Right renal cortex interstitium (tissue), 3 donors: ENCODE measurements around the gene BCAS3. TPM values are rescaled to one million over a fixed set of nuclear protein-coding genes. Genes with fewer than 3 reads are reported as not detected.
A peak's percentile ranks its signal among the peaks of the same experiment; 100 is the strongest.
"Not testable (repeated sequence)": the region's sequence is repeated elsewhere in the genome, so short reads cannot be mapped to it uniquely, and the experiment has no call there.

Experiments
- DNase-seq, 3 donors: peaks; one replicate each; pipeline ENCODE4 v3.0.0-alpha.2; 2013; ENCODE audit warnings: low read depth in 3 of 3, low spot score in 2 of 3
- polyA plus RNA-seq, 3 donors: library from polyadenylated mRNA; unstranded; fragments of 120-200 nt; gene quantifications; one replicate each; pipeline ENCODE4 v1.2.1, GENCODE V29; 2013; ENCODE audit not compliant: insufficient read length in 3 of 3

Gene BCAS3
- polyA plus RNA-seq, 3 donors: 27.6 to 28.5 (median 27.8) TPM

DNA sequence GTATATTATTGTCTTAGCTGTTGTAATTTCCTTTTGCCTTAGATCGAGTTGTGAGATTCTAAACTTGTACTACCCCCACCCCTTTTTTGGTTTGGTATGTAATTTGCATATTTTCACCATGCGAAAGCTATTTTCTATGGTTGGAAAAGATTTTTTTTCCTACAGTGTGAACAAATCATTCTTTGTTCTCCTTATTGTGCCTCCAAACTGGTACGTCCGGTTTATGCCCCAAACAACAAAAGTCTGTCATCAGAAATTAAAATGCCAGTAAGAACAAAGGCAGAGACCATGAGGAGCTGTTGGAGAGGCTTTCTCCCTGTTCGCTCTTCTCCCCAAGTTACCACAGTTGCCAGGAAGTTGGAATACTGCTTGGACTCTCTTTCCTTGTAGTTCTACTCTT, 66.1 kb downstream of the BCAS3 start:
- peak in 2 of 3 donors; percentile 23 to 43 for DNase-seq

DNA sequence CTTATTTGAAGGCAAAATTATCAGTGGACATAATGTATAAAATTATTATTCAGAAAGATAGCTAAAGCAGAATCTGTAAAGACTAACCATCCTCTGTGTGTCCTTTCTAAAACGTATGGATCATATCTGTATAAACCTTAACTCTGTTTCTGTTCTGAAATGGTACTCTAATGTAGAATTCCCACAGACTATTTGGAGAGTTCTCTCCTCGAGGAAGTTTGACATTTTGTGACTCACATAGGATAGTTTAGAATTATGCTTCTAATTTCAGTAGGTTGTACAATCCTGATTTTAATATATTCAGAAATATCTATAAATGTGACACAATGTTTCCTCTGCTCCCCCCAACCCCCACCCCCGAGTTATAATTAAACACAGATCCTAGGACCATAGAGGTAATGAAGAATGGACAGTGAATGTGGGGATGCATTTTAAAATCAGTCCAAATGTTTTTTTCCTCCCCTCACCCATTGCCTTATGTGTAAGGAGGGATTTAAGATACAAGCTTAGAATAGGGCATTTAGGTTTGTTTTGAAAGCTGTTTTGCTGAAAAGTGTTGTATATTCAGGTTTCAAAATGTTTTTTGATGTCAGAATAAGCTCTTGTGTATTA, 66.8 kb downstream of the BCAS3 start:
- no peak for DNase-seq

GRCh38 chr17:60745544-60745943, 67.9 kb downstream of the BCAS3 start:
- DNase-seq: no peak

- no peak for DNase-seq
These were observed 69.6 kb downstream of the BCAS3 start for GRCh38 chr17:60747069-60747808.

DNA sequence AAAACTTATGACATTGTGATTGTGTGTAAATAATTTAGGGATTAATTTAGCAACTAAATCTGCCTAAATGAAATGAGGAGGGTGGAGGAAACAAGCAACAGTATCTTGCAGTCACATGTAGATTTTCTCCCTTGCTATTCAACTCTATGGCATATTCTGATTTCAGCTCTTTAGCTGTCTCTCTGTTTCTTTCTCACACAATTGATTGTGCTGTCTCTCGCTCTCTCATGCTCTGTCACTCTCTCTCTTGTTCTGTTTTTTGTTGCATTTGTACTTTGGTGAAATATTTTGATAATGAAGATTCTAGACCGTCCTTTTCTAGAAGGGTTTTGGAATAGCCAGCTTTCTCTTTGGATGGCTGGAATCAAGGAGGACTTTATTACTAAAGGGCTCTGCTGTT, 70.6 kb downstream of the BCAS3 start:
- DNase-seq: no peak

GRCh38 chr17:60749050-60749449, 71.4 kb downstream of the BCAS3 start:
- no peak for DNase-seq

GRCh38 chr17:60749708-60750107, 72.1 kb downstream of the BCAS3 start:
- no peak for DNase-seq

DNA sequence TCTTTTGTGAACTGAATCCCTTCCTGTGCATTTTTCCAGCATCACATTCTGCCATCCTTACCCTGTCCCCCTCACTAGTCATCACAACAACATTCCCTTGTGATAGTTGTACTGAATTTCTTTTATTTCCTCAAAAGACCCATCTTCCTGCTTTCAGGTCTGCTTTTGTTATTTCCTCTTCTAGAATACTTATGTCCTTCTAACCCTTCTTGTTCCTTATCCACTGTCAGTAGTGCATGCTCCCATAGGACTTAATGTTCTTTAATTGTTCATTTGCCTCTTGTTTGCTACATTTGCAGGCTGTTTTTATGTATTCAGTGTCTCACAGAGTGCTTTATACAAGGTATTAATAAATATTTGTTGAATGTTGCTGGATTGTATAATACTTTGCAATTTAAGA, 73.0 kb downstream of the BCAS3 start:
- DNase-seq: no peak

DNA sequence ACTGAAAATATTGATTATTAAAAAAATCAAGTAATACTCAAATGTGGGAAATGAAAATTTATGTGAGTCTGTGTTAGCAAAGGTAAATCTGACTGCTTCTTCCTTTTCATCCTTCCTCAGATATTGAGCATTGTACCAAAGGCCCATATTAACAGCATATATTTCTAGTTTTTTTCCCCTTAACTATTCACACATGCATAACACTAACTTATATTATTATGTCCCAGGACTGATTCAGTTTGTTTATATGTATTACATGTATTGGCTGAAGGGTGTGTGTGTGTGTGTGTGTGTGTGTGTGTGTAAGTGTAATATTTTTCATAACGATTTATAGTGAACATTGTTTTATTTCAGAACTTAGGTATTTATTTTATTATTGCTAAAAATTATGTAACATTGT, 74.2 kb downstream of the BCAS3 start:
- no peak for DNase-seq

GRCh38 chr17:60752873-60753577, 75.4 kb downstream of the BCAS3 start:
- no peak for DNase-seq

DNA sequence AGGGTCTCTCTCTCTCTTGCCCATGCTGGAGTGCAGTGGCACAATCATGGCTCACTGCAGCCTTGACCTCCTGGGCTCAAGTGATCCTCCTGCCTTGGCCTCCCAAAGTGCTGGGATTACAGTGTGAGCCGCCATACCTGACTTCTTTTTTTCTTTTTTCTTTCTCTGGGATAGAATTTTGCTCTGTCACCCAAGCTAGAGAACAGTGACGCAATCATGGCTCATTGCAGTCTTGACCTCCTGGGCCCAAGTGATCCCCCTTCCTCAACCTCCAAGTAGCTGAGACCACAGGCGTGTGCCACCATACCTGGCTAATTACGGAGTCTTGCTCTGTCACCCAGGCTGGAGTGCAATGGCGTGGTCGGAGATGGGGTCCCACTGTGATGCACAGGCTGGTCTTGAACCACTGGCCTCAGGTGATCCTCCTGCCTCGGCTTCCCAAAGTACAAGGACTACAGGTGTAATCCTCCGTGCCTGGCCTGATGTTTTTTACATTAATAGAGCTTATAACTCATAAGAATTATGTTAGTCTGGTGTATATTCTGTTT, 76.5 kb downstream of the BCAS3 start:
- DNase-seq: no peak

DNA sequence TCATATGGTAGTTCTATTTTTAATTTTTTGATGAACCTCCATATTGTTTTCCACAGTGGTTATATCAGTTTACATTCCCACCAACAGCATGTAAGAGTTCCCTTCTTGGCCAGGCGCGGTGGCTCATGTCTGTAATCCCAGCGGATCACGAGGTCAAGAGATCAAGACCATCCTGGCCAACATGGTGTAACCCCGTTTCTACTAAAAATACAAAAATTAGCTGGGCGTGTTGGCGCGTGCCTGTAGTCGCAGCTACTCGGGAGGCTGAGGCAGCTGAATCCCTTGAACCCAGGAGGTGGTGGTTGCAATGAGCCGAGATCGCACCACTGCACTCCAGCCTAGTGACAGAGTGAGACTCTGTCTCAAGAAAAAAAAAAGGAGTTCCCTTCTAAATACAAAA, 79.1 kb downstream of the BCAS3 start:
- DNase-seq: not testable (repeated sequence)

- no peak for DNase-seq
These were observed 79.8 kb downstream of the BCAS3 start for GRCh38 chr17:60757437-60757836.

DNA sequence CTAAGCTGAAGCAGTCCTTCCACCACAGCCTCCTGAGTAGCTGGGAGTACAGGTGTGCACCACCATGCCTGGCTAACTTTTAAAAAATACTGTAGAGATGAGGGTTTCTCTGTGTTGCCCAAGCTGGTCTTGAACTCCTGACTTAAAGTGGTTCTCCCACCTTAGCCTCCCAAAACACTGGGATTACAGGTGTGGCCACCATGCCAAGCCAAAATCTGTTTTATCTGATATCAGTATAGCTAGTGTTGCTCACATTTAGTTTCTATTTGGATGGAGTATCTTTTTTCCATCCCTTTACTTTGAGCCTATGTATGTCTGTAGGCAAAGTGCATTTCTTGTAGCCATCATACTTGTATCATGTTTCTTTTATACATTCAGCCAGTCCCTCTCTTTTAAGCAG, 82.1 kb downstream of the BCAS3 start:
- no peak for DNase-seq

- DNase-seq: not testable (repeated sequence)
These were observed 83.7 kb downstream of the BCAS3 start for GRCh38 chr17:60761301-60761700.

GRCh38 chr17:60766778-60767190, 89.1 kb downstream of the BCAS3 start:
- no peak for DNase-seq

DNA sequence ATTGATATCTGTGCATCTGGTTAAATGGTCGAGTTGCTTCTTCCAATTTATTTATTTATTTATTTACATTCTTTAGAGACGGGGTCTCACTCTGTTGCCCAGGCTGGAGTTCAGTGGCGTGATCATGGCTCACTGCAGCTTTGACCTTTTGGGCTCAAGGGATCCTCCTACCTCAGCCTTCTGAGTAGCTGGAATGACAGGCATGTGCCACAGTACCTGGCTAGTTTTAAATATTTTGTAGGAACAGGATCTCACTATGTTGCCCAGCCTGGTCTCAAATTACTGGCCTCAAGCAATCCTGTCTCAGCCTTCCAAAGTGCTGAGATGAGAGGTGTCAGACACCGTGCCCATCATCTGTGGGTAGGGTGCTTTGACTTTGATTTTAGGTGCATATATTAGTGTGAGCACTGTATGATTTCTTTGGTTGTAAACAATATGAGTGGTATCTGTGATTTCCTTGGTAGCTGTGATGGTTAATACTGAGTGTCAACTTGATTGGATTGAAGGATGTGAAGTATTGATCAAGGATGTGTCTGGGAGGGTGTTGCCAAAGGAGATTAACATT, 90.2 kb downstream of the BCAS3 start:
- DNase-seq: no peak

- no peak for DNase-seq
These were observed 91.7 kb downstream of the BCAS3 start for GRCh38 chr17:60769327-60769726.

GRCh38 chr17:60770946-60771422, 93.3 kb downstream of the BCAS3 start:
- no peak for DNase-seq

DNA sequence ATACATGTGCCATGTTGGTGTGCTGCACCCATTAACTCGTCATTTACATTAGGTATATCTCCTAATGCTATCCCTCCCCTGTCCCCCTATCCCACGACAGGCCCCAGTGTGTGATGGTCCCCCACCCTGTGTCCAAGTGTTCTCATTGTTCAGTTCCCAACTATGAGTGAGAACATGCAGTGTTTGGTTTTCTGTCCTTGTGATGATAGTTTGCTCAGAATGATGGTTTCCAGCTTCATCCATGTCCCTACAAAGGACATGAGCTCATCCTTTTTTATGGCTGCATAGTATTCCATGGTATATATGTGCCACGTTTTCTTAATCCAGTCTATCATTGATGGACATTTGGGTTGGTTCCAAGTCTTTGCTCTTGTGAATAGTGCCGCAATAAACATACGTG, 94.0 kb downstream of the BCAS3 start:
- not testable (repeated sequence) for DNase-seq

- DNase-seq: no peak
These were observed 95.9 kb downstream of the BCAS3 start for GRCh38 chr17:60773552-60773951.
